ENCODE measurements around the gene NAV3.

The NAV3 gene, protein sequence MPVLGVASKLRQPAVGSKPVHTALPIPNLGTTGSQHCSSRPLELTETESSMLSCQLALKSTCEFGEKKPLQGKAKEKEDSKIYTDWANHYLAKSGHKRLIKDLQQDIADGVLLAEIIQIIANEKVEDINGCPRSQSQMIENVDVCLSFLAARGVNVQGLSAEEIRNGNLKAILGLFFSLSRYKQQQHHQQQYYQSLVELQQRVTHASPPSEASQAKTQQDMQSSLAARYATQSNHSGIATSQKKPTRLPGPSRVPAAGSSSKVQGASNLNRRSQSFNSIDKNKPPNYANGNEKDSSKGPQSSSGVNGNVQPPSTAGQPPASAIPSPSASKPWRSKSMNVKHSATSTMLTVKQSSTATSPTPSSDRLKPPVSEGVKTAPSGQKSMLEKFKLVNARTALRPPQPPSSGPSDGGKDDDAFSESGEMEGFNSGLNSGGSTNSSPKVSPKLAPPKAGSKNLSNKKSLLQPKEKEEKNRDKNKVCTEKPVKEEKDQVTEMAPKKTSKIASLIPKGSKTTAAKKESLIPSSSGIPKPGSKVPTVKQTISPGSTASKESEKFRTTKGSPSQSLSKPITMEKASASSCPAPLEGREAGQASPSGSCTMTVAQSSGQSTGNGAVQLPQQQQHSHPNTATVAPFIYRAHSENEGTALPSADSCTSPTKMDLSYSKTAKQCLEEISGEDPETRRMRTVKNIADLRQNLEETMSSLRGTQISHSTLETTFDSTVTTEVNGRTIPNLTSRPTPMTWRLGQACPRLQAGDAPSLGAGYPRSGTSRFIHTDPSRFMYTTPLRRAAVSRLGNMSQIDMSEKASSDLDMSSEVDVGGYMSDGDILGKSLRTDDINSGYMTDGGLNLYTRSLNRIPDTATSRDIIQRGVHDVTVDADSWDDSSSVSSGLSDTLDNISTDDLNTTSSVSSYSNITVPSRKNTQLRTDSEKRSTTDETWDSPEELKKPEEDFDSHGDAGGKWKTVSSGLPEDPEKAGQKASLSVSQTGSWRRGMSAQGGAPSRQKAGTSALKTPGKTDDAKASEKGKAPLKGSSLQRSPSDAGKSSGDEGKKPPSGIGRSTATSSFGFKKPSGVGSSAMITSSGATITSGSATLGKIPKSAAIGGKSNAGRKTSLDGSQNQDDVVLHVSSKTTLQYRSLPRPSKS (N-terminal part only)

DNA sequence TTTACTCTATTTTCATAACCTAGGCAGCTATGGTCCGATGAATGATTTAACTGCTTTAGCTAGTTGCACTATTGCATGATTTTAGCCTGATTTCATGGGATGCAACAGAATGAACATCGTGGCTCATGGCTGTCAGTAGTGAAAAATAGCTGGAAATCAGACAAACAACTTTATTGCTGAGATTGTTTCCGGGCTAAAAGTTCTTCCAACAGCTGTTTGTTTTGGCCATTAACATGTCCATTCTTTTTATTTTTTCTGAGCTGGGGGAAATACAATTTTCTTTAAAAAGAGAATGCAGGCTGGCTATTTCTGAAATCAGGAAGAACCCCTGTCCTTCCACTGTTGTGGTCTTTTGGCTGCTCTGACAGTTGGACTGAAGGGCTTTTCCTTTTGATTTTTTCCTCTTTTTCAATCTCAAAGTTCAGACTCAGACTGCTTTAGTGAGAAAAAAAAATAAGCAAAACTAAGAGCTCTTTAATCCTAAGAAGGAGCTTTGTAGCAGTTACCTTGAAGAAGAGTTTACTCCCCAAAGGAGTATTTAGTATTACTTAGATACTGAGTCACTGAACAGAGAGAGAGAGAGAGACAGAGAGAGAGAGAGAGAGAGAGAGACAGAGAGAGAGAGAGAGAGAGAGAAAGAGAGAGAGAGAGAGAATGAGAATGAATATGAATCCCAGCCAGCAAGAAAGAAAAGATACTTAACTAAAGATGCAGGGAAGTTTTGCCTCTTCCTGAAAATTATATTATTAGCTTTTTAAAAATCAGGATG is at the start of gene NAV3:
Gene NAV3 (plus strand): TSS at position 312 of the 769 bp plus-strand sequence. CDS start 568 bp downstream, outside the sequence.
- DNase-seq (ENCODE audit: low spot score): no peak

DNA sequence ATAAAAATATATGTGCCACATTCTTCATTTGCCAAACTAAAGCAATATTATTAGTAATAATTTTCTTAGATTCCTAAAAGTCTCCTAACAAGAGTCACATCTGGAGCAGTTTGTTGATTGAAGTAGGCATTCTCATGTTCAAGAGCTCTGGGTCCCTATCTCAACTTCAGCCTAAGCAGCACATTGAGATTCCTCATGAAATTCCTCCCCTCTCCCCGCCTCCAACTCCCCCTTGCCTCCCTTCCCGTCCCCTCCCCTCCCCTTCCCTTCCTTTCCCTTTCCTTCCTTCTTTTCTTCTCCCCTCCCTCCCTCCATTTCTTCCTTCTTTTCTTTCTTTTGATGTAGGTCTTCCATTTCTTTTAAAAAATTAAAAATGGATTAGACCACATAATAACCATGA is 48.7 kb upstream of the NAV3 start:
- DNase-seq (ENCODE audit: low spot score): no peak

DNA sequence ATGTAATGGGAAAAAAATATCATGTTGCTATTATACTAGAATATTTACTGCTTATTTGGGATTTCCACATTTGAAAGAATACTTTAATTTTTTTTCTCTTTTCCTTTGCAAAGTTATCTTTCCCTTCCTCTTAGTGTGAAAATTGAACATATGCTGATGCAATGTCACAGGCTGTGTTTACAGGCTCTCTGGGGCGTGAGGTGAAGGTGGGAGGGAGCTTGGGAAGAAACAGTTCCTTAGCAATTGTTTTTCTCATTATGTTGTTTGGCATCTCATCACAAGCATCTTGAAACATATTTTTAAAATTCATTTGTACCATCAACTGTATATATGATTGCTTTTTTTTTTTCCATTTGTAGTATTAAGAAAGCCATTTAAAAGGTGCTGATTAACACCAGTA is 47.9 kb upstream of the NAV3 start:
- DNase-seq (ENCODE audit: low spot score): no peak

DNA sequence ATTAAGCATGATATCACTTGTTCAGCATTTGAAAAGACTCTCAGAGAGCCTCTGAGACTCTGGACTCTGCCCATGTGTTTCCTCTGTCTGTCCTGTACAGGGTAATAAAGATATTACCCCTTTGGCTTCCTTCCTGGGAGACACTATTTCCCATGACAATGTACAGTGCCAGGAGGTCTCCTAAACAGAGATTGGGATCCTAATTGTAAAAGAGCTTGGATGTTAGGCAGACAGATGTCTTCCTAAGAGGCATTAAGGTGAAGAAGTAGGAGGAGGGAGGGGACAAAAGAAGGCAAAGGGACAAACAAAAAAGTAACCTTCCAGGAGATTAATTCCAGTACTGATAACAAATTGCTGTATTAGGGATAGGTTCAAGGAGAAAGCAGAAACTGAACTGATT is 45.5 kb upstream of the NAV3 start:
- no peak for DNase-seq (ENCODE audit: low spot score)

DNA sequence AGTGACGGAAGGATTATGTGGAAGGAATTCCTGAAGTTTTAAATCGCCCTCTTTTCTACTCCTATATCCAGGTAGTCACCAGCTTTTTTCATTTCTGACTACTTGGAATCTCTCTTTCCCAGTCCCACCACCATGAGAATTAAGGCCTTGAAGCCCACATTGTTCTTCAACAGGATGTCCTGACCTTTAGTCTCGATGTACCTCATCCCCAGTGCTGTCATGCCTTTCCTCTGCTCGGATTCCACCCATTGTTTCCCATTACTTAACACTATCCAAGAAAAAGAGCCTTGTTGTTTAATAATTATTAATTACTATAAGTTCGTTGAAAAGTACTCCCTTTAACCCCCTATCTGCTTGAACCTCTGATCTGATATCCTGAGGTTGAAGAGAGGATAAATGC is 44.0 kb upstream of the NAV3 start:
- DNase-seq (ENCODE audit: low spot score): no peak

DNA sequence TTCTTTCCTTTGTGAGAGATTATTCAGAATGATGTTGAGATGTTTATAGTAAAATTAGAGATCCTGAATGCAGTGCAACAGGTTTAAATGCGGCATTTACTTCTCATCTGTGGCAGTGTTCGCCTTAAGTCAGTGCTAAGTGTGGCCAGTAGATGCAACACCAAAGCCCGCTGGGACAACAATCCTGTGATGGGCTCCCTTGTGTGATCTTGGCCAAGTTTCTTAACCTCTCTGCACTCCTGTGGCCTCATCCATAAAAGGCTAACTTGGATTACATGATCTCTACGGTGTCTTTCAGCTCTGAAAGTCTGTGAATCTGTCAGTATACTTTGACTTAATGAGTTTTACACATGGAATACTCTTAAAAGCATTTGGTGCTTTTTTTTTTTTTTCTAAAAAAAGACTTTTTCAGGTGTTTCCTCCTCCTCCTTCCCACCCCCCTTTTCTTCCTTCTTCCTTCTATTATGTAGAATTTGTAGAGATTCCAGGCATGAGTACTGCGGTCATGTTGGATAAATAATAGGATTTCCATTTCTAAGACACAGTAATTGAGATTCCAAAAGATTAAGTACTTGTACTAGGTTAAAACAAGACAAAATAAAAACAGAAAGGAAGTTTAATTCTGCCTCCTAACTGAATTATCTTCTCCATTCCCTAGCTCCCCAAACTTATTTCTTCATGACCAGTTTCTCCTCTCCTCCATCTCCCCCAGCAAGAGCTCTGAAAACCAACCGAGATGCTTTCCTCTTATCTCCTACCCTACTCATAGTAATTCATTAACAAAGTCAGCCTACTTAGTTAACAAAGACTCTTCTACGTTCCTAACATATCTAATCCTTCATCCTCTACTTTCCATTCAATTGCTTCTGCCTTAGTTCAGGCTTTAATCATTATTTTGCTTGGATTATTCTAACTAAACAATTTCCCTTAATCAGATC is 42.2 kb upstream of the NAV3 start:
- no peak for DNase-seq (ENCODE audit: low spot score)

DNA sequence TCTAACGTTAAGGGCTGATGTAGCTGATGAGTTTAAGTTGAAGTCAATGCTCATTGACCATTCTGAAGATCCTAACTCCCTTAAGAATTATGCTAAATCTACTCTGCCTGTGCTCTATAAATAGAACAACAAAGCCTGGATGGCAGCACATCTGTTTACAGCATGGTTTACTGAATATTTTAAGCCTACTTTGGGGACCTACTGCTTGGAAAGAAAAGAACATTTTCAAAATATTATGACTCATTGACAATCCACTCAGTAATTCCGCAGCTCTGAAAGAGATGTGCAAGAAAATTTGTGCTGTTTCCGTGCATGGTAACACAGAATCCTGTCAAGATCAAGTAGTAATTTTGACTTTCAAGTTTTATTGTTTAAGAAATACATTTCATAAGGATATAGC is 35.0 kb upstream of the NAV3 start:
- no peak for DNase-seq (ENCODE audit: low spot score)

DNA sequence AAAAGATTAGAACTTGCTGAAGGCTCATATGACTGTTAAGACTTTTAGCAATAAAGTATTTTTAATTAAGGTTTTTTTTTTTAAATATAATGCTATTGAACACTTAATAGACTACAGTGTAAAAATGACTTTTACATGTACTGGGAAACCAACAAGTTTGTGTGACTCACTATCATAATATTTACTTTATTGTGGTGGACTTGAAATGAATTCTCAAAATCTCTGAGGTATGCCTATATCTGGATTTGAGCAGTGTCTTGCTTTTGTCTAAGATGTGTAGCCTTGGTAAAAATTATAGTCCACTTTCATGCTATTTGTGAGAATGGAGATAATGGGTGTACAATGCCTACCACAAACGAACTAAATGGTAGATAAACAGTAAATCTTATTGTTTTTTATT is 33.9 kb upstream of the NAV3 start:
- DNase-seq (ENCODE audit: low spot score): no peak

DNA sequence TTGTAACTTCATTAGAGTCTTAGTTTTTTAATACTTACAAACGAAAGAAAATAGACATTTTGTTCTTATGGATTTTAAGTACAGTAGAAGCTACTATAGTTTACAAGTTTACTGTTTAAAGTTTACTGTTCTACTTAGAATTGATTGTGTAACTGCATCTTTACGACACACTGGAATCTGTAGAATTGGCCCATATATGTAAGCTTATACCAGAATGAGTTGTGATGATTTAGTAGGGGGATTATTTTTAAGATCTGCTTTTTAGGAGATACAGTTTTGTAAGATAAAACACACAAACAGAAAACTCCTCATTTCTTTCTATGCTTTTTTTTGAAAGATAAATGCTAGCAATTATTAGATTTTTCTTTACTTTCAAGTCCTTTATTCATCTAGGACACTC is 30.2 kb upstream of the NAV3 start:
- no peak for DNase-seq (ENCODE audit: low spot score)

DNA sequence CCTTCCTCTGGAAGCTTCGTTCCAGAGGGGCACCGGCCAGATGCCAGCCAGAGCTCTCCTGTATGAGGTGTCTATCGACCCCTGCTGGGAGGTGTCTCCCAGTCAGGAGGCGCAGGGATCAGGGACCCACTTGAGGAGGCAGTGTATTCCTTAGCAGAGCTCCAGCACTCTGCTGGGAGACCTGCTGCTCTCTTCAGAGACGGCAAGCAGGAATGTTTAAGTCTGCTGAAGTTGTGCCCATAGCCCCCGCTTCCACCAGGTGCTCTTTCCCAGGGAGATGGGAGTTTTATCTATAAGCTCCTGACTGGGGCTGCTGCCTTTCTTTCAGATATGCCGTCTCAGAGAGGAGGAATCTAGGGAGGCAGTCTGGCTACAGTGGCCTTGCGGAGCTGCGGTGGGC is 22.2 kb upstream of the NAV3 start:
- DNase-seq (ENCODE audit: low spot score): no peak

DNA sequence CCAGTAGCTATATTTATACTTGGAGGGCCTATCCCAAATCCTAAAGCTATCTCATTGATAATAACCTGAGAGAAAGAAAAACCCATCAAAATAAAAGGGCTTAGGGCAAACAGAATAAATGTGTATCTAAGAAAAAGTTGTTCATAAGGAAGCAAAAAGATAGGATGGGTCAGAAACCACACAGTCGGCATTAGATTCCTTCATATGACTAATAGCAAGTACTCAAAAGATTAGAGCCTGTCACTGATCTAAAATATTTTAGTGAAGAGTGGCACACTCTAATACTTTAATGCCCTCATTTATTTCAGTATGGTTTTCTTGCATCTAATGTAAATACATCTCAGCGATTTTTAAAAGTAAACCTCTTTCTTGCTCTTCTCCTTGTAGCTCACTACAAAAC is 17.1 kb upstream of the NAV3 start:
- DNase-seq (ENCODE audit: low spot score): no peak

DNA sequence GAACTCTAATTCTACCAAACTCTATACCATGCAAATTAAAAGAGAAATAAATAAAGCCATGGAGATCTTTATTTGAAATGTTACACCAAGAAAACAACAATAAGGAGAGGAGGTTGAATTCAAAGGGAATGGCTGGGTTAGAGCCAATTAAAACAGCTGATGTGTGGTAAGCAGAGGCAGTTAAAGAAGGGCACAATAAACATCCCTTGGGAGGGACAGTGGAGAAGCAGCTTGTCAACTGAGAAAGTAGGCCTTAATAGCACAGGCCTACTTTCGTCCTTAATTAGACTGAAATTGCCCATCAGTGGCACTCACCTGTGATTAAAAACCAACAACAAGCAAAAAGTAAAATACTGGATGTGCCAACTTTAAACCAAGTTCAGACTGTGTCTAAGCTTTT is 16.3 kb upstream of the NAV3 start:
- no peak for DNase-seq (ENCODE audit: low spot score)

DNA sequence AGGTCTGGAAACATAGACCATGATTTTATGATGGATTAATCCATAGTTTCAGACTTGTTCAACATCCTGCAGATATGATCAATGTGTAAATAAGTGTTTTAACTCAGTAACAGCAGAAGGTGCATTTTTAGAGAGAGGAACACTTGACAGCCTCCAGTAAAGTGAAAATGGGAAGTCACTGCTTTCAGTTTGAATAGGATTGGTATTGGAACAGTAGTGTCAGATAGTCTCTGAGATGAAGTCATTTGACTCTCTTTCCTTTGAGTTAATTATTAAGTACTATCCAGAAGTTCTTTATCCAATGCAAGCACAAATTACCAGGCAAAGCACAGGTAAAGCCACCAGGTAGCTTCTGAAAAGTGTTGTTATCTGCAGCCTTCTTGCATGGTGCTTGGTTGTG is 14.5 kb upstream of the NAV3 start:
- DNase-seq (ENCODE audit: low spot score): no peak

DNA sequence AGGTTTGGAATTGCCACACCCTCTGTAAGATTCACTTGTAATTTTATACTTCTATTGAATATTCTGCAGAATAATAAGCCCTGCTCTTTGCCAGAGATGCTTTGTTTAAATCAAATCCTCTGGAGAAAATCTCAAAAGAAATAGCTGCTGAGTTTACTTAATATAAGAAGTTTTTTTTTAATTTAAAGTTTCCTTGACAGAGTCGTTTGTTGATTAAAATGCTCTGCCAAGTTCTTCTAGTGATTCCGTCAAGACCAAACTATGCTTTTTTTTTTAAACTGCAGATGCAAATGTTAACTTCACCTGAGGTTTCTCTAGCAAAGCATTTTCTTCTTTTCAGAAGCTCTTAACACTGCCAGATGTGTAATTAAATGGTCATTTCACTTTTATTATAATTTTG is 13.4 kb upstream of the NAV3 start:
- no peak for DNase-seq (ENCODE audit: low spot score)

DNA sequence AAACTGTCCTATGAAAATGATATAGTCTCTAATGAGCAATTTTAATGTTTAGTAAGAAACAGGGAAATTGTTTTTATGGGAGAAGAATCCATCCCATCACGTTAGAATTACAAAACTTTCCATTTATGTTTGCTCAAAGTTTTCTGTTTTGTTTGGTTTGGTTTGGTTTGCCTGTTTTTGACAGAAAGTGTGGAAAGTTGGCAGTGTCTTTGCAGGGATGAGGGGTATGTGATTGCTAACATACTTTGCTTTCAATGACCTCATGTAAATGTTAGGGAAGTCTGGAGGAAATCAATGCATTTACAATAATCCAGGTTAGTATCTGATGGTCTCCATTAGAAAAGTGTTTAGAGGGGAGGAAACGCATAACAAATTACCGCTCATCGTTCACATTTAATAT is 12.3 kb upstream of the NAV3 start:
- DNase-seq (ENCODE audit: low spot score): no peak

DNA sequence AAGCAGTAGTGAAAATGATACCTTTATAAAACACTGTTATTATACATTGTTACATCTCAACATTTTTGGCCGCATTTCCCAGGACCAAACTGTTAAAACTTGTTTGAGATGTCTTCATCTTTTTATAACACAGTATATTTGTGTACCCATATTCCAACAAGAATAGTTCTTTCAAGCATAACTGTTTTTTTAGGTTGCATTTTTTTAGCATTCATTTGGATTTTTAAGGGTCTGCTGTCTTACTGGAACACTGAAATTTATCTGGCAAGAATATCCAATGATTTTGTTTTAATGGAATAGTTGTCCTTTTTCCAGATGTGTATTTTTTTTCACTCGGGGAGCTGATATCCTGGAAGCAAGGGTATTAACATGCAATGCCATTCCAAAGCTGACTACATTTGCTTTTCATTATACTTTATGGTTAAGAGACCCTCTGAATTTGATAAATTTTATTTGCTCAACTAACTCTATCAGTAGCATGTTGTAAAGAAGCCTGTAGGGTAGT is 8.9 kb upstream of the NAV3 start:
- no peak for DNase-seq (ENCODE audit: low spot score)

DNA sequence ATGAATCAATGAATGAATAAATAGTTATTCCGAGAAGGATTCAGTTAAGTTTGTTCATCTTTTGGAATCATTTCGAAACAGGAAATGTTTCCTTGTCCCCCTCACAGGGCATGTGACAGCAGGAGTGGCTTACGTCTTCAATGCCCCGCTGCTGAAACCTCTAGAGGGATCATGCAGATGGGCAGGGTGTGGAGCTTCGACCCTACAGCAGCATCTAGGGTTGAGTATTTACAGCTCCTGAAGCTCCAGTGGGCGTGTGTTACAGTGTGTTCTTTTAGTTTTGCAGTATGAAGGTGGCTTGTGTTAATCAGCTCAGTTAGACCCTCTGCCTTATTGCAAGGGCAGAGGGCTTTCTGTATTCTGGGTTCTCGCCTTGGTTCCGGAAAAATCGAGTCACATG is 2.6 kb downstream of the NAV3 start:
- no peak for DNase-seq (ENCODE audit: low spot score)

DNA sequence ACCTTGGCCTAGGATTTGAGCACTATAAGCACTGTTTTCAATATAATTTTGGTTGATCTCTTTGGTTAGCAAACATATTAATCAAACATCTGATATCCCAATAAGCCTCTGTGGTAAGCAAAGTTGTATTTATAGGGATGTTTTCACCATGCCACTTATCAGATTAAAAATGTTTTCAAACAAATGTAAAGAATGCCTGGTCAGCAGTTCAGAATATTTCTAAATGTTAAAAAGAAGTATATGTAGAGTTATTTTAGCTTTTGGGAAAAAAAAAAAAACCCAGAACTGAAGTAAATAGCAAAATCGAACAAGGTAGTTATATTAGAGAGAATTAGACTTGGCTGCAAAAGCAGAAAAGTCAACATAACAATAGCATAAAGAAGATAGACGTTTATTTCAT is 3.9 kb downstream of the NAV3 start:
- DNase-seq (ENCODE audit: low spot score): no peak

DNA sequence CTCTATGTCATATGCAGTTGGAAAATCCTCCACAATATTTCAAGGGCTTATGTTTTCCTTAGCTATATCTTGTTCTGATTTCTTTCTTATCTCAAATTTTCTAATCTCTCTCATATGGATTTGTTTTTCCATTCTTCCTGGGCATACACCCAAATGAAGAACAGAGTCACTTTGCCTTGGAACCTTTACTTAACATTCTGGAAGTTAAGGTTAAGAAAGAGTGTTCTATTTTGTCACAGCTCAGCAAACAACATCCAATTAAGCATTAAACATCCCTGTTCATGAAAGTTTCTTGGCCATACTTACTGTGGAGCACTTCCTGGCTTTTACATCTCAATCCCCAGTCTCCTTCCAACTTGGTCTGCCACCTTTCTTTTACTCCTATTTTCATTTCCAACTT is 5.3 kb downstream of the NAV3 start:
- DNase-seq (ENCODE audit: low spot score): no peak

DNA sequence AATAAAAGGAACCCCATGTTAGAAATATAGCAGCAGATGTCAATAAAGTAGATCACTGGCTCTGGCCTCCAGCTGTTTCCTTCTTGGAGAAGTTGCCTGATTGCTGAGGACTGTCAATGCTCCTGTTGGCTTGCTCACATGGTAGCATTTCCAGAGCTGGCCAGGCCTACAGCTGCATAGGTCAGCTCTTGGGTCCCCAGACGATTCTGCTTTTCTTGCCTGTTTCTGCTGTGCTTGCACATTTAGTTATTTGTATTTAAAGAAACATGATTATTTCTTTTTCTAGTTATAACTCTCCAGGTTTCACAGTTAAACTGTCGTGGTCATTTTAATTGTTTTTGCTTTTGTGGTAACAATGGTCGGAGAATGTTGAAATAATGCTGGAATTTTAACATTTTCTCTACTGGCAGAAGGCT is 7.2 kb downstream of the NAV3 start:
- no peak for DNase-seq (ENCODE audit: low spot score)

DNA sequence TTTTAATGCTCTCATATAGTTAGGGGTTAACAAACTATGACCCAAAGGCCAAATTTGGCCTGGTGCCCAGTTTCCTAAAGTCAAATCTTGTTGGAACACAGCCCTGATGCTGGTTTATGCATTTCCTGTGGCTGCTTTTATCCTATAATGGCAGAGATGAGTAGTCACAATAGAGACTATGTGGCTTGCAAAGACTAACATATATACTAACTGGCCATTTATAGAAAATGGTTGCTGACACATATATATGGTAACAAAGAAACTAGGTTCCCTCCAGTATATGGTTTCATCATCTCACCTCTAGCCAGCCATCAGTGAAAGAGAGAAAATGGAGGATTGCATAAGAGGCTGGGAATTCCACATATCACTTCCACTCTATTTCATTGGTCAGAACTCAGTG is 10.8 kb downstream of the NAV3 start:
- DNase-seq (ENCODE audit: low spot score): no peak

Measured in hematopoietic multipotent progenitor cell treated with erythropoietin and hydrocortisone succinate and interleukin-3 and kit ligand, for 15 days (in vitro differentiated cells).